ENCODE results near the gene IFNA17.
"Not testable (repeated sequence)": the region's sequence is repeated elsewhere in the genome, so short reads cannot be mapped to it uniquely, and the experiment has no call there.

Gene IFNA17

GRCh38 chr9:21212160-21212559, 15.9 kb downstream of the IFNA17 start:
- not testable (repeated sequence) for DNase-seq (ENCODE audit: low read depth, low spot score); H3K27ac ChIP-seq

GRCh38 chr9:21210782-21211181, 17.2 kb downstream of the IFNA17 start:
- not testable (repeated sequence) for H3K27ac ChIP-seq; DNase-seq (ENCODE audit: low read depth, low spot score)

- no peak overlapping the region for H3K27ac ChIP-seq
- DNase-seq (ENCODE audit: low read depth, low spot score), result no peak
Measured at GRCh38 chr9:21210311-21210710, 17.7 kb downstream of the IFNA17 start.

GRCh38 chr9:21207043-21207442, 21.0 kb downstream of the IFNA17 start, which contains the start of gene IFNA10:
TSS of gene IFNA10 (minus strand) at chr9:21207143. CDS start at chr9:21207097, 46 bp downstream.
- H3K27ac ChIP-seq; DNase-seq (ENCODE audit: low read depth, low spot score): not testable (repeated sequence)

- DNase-seq (ENCODE audit: low read depth, low spot score), result no peak
- no peak overlapping the region for H3K27ac ChIP-seq
Measured at GRCh38 chr9:21205204-21205603, 22.8 kb downstream of the IFNA17 start.

- not testable (repeated sequence) for DNase-seq (ENCODE audit: low read depth, low spot score)
Measured at GRCh38 chr9:21202105-21202504, 25.9 kb downstream of the IFNA17 start, which contains the start of gene IFNA7. TSS of gene IFNA7 (minus strand) at chr9:21202205. CDS start at chr9:21202165, 40 bp downstream.

GRCh38 chr9:21194867-21195776, 32.9 kb downstream of the IFNA17 start:
- DNase-seq (ENCODE audit: low read depth, low spot score); H3K27ac ChIP-seq: not testable (repeated sequence)

More at GRCh38 chr9:21202105-21202504, 25.9 kb downstream of the IFNA17 start, which contains the start of gene IFNA7:
- H3K27ac ChIP-seq, result not testable (repeated sequence)

- not testable (repeated sequence) for DNase-seq (ENCODE audit: low read depth, low spot score); H3K27ac ChIP-seq
Measured at GRCh38 chr9:21187487-21187886, 40.5 kb downstream of the IFNA17 start, which contains the start of gene IFNA4. TSS of gene IFNA4 (minus strand) at chr9:21187587. CDS start at chr9:21187531, 56 bp downstream.

GRCh38 chr9:21182810-21183736, 44.9 kb downstream of the IFNA17 start:
- H3K27ac ChIP-seq; DNase-seq (ENCODE audit: low read depth, low spot score): not testable (repeated sequence)

All from epithelial cell of prostate (primary cell).